GM06990 (cell line): ENCODE data around the gene ZNF407.

Source experiments
- DNase-seq: peaks from one replicate; pipeline ENCODE4 v3.0.0-alpha.2; 2011; ENCODE audit not compliant: insufficient read length; ENCODE audit errors: extremely low read depth
- H3K27me3 ChIP-seq: replicated peaks from 2 replicates; pipeline ENCODE4 v1.6.0; 2011; ENCODE audit warnings: low read length; ENCODE audit not compliant: control insufficient read depth, insufficient read depth
- H3K36me3 ChIP-seq: 2 replicates; pipeline ENCODE4 v1.5.1; 2011; ENCODE audit warnings: low read length; ENCODE audit not compliant: control insufficient read depth, insufficient read depth
- H3K4me3 ChIP-seq: replicated peaks from 2 replicates; pipeline ENCODE4 v1.5.1; 2011; ENCODE audit warnings: low read depth, mild to moderate bottlenecking, control low read depth, low read length
- TF ChIP-seq, protein P1 (sequence below): IDR thresholded peaks from 2 replicates; pipeline ENCODE4 v1.5.1; 2011; ENCODE audit warnings: low read length, control low read depth, mild to moderate bottlenecking, inconsistent platforms; ENCODE audit not compliant: insufficient read depth, poor library complexity, severe bottlenecking

ZNF407 gene

GRCh38 chr18:74788657-74789056, 191.0 kb downstream of the ZNF407 start:
- no peaks in the 10 kb centered on the region; the same call in 1 of the 2 replicates for H3K36me3 ChIP-seq
- H3K4me3 ChIP-seq, result no peak overlapping the region
- no peak for DNase-seq
- TF ChIP-seq, protein P1, sequence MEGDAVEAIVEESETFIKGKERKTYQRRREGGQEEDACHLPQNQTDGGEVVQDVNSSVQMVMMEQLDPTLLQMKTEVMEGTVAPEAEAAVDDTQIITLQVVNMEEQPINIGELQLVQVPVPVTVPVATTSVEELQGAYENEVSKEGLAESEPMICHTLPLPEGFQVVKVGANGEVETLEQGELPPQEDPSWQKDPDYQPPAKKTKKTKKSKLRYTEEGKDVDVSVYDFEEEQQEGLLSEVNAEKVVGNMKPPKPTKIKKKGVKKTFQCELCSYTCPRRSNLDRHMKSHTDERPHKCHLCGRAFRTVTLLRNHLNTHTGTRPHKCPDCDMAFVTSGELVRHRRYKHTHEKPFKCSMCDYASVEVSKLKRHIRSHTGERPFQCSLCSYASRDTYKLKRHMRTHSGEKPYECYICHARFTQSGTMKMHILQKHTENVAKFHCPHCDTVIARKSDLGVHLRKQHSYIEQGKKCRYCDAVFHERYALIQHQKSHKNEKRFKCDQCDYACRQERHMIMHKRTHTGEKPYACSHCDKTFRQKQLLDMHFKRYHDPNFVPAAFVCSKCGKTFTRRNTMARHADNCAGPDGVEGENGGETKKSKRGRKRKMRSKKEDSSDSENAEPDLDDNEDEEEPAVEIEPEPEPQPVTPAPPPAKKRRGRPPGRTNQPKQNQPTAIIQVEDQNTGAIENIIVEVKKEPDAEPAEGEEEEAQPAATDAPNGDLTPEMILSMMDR, result no peak
- no peaks in the 10 kb centered on the region for H3K27me3 ChIP-seq

DNA sequence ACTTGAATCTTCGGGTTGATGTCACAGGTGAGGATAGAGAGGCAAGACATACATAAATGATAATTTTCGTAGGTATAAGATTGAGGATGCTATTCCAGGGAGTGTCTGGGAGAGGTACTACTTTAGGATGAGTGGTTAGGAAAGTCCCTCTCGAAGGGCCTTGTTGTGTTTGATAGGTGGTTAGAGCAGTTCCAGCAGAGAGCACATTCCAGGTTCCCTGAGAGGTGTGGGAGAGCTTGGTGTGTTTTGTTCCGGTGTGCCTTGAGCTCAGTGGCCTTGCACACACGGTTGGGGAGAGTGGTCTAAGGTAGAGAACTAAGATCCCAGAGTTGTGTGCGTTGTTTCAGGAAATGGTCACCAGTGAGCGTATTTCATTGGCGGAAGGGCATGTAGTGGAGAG, 191.4 kb downstream of the ZNF407 start:
- no peak overlapping the region for H3K4me3 ChIP-seq
- TF ChIP-seq, protein P1, result no peak
- DNase-seq, result no peak
- no peaks in the 10 kb centered on the region; the same call in 1 of the 2 replicates for H3K36me3 ChIP-seq
- no peaks in the 10 kb centered on the region for H3K27me3 ChIP-seq

DNA sequence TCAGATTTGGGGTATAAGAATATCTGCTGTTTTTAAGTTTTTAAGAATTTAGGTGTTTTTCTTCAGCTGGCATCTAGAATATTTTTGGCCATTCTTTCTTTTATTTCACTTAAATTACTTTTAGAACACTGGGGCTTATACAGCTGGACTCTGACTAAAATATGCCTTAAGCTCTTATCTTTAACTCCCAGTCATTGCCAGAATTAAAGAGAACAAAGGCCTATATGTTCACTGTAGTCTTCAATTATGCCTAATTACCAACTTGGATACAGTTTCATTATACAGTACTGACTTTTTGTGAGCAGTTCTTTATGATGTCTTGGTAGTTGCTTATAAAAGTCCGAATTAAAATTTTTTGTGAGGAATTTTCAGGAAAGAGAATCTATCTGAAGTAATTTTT, 192.8 kb downstream of the ZNF407 start:
- DNase-seq, result no peak
- TF ChIP-seq, protein P1, result no peak
- no peak overlapping the region for H3K4me3 ChIP-seq

GRCh38 chr18:74791501-74792194, 194.0 kb downstream of the ZNF407 start:
- TF ChIP-seq, protein P1, result no peak
- no peak overlapping the region for H3K4me3 ChIP-seq
- H3K36me3 ChIP-seq, result no peaks in the 10 kb centered on the region; the same call in 1 of the 2 replicates
- DNase-seq, result no peak
- H3K27me3 ChIP-seq, result no peaks in the 10 kb centered on the region

More for the DNA sequence above, 192.8 kb downstream of the ZNF407 start:
- Histone ChIP-seq H3K36me3 (no peaks in the 10 kb centered on the region; the same call in 1 of the 2 replicates), H3K27me3 (no peaks in the 10 kb centered on the region)

DNA sequence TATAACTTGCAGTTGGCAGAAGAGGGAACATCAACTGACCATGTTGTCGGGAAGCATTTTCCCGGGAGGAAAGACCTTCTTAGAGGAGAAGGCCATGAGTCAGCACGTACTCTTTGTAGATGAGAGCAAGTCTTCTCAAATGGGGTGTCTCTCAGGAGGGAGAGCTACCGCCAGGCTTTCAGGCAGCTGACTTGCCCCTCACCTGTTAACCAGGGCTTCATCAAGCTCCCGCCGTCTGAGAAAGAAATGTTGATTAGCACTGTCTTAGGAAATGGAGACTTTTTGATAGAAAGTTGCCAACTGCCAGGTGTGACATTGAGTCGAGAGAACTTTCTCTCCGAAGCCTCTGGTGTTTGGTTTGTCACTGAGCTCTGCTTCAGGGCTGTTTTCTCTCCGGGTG, 196.1 kb downstream of the ZNF407 start:
- DNase-seq, result no peak
- H3K4me3 ChIP-seq, result no peak overlapping the region
- H3K27me3 ChIP-seq, result no peaks in the 10 kb centered on the region
- no peaks in the 10 kb centered on the region; the same call in 1 of the 2 replicates for H3K36me3 ChIP-seq
- TF ChIP-seq, protein P1, result no peak

- H3K36me3 ChIP-seq, result no peaks in the 10 kb centered on the region
- TF ChIP-seq, protein P1, result no peak
- DNase-seq, result no peak
- no peak overlapping the region for H3K4me3 ChIP-seq
- no peaks in the 10 kb centered on the region for H3K27me3 ChIP-seq
Measured at GRCh38 chr18:74795751-74796150, 198.1 kb downstream of the ZNF407 start.
